ENCODE measurements around the gene JARID2. TPM values are rescaled to one million over a fixed set of nuclear protein-coding genes. Genes with fewer than 3 reads are reported as not detected.
"Not testable (repeated sequence)": the region's sequence is repeated elsewhere in the genome, so short reads cannot be mapped to it uniquely, and the experiment has no call there.

JARID2 gene
- total RNA-seq, 1 experiment from 2014 or later, result 21.0 TPM

- intact Hi-C loops (cut with micrococcal nuclease), result no loop called here
- Mint-ChIP-seq H3K9me3 (ENCODE audit: unreplicated experiment) (no peaks in the 10 kb centered on the region), H3K4me1 (ENCODE audit: insufficient read depth, unreplicated experiment) (peaks cover 15% of the 10 kb centered on the region), H3K4me3 (ENCODE audit: unreplicated experiment) (no peak overlapping the region), H3K27me3 (ENCODE audit: insufficient read depth, unreplicated experiment) (no peaks in the 10 kb centered on the region), H3K27ac (ENCODE audit: low read depth, unreplicated experiment) (no peak overlapping the region), H3K36me3 (ENCODE audit: insufficient read depth, unreplicated experiment) (peaks cover 12% of the 10 kb centered on the region)
- no peak for TF ChIP-seq CTCF (IDR thresholded peaks at IDR 0.05; ENCODE audit: unreplicated experiment)
- ChIA-PET POLR2A (interaction anchor here (0.6 kb wide), 2 partner anchors 372 to 917 kb away, joined by 3 read pairs; no protein-coding TSS in a partner anchor), CTCF (interaction anchor here (0.6 to 1.0 kb wide), 3 partner anchors 10 to 1004 kb away, joined by 3 read pairs; no protein-coding TSS in a partner anchor)
- no peak for DNase-seq (ENCODE audit: unreplicated experiment)
- no TSS peak for BruUV-seq (replicated peaks)
Measured at GRCh38 chr6:15288856-15289255, 43.0 kb downstream of the JARID2 start.

- peaks cover 12% of the 10 kb centered on the region for H3K36me3 Mint-ChIP-seq (ENCODE audit: insufficient read depth, unreplicated experiment)
- BruUV-seq (replicated peaks); intact Hi-C loops (cut with micrococcal nuclease); H3K4me3 Mint-ChIP-seq (ENCODE audit: unreplicated experiment); H3K27ac Mint-ChIP-seq (ENCODE audit: low read depth, unreplicated experiment); POLR2A ChIA-PET; H3K27me3 Mint-ChIP-seq (ENCODE audit: insufficient read depth, unreplicated experiment); H3K9me3 Mint-ChIP-seq (ENCODE audit: unreplicated experiment): not testable (repeated sequence)
- peak; percentile 63 for DNase-seq (ENCODE audit: unreplicated experiment)
- peaks cover 12% of the 10 kb centered on the region for H3K4me1 Mint-ChIP-seq (ENCODE audit: insufficient read depth, unreplicated experiment)
- CTCF ChIA-PET, result interaction anchor here (0.6 kb wide), 2 partner anchors 1004 to 1124 kb away, joined by 3 read pairs; no protein-coding TSS in a partner anchor
Measured at GRCh38 chr6:15289456-15289855, 43.6 kb downstream of the JARID2 start.

GRCh38 chr6:15290067-15290680 lies 44.3 kb downstream of the JARID2 start:
- no peak overlapping the region for H3K4me3 Mint-ChIP-seq (ENCODE audit: unreplicated experiment)
- peaks cover 12% of the 10 kb centered on the region for H3K36me3 Mint-ChIP-seq (ENCODE audit: insufficient read depth, unreplicated experiment)
- no TSS peak for BruUV-seq (replicated peaks)
- H3K27me3 Mint-ChIP-seq (ENCODE audit: insufficient read depth, unreplicated experiment), result no peaks in the 10 kb centered on the region
- intact Hi-C loops (cut with micrococcal nuclease), result no loop called here
- no peaks in the 10 kb centered on the region for H3K9me3 Mint-ChIP-seq (ENCODE audit: unreplicated experiment)
- H3K27ac Mint-ChIP-seq (ENCODE audit: low read depth, unreplicated experiment), result no peak overlapping the region
- POLR2A ChIA-PET, result no interaction called here
- CTCF ChIA-PET, result interaction anchor here (0.6 kb wide), 1 partner anchor 1124 kb away, joined by 3 read pairs; no protein-coding TSS in a partner anchor
- no peak for TF ChIP-seq CTCF (IDR thresholded peaks at IDR 0.05; ENCODE audit: unreplicated experiment)
- peaks cover 12% of the 10 kb centered on the region for H3K4me1 Mint-ChIP-seq (ENCODE audit: insufficient read depth, unreplicated experiment)
- no peak for DNase-seq (ENCODE audit: unreplicated experiment)

- Mint-ChIP-seq H3K27me3 (ENCODE audit: insufficient read depth, unreplicated experiment) (no peaks in the 10 kb centered on the region), H3K27ac (ENCODE audit: low read depth, unreplicated experiment) (no peak overlapping the region), H3K9me3 (ENCODE audit: unreplicated experiment) (no peaks in the 10 kb centered on the region), H3K36me3 (ENCODE audit: insufficient read depth, unreplicated experiment) (peaks cover 12% of the 10 kb centered on the region), H3K4me1 (ENCODE audit: insufficient read depth, unreplicated experiment) (peaks cover 12% of the 10 kb centered on the region), H3K4me3 (ENCODE audit: unreplicated experiment) (no peak overlapping the region)
- ChIA-PET POLR2A (no interaction called here), CTCF (no interaction called here)
- no TSS peak for BruUV-seq (replicated peaks)
- no peak for TF ChIP-seq CTCF (IDR thresholded peaks at IDR 0.05; ENCODE audit: unreplicated experiment)
- intact Hi-C loops (cut with micrococcal nuclease), result no loop called here
- no peak for DNase-seq (ENCODE audit: unreplicated experiment)
Measured at GRCh38 chr6:15290962-15291704, 45.3 kb downstream of the JARID2 start.
